Caco-2 (cell line): ENCODE data around the gene LIMD2. TPM values are rescaled to one million over a fixed set of nuclear protein-coding genes. Genes with fewer than 3 reads are reported as not detected.

Experiments
- BruUV-seq: library from RNA; stranded (reverse); fragments of 400-500 nt; replicated peaks from 2 replicates; lab custom pipeline; 2021; lab: Mats Ljungman, UMichigan
- CTCF ChIA-PET: fragments of 300-600 bp; sonication (Branson Sonifier 250); formaldehyde crosslinking; loops from one replicate; lab custom pipeline; 2022; ENCODE audit warnings: antibody characterized with exemption; lab: Charles Lee
- POLR2A ChIA-PET: fragments of 300-600 bp; sonication (Branson Sonifier 250); formaldehyde crosslinking; loops from one replicate; lab custom pipeline; 2022; ENCODE audit warnings: antibody characterized with exemption; lab: Charles Lee
- DNase-seq, 2 experiments: peaks; one replicate each; pipeline versions ENCODE4 v3.0.0 to v3.0.0-alpha.2; 2020 to 2022
- H3K27me3 ChIP-seq: replicated peaks from 2 replicates; pipeline ENCODE4 v1.6.0; 2011; ENCODE audit warnings: low read length; ENCODE audit not compliant: control insufficient read depth, insufficient read depth
- H3K36me3 ChIP-seq: 2 replicates; pipeline ENCODE4 v1.5.1; 2011; ENCODE audit warnings: low read length; ENCODE audit not compliant: control insufficient read depth, insufficient read depth
- H3K4me1 ChIP-seq: fragments of 250-450 bp; sonication (Bioruptor Pico); 2 replicates; pipeline ENCODE4 v1.5.1; 2020; ENCODE audit warnings: mild to moderate bottlenecking
- H3K4me3 ChIP-seq: 2 replicates; pipeline ENCODE4 v1.5.1; 2011; ENCODE audit warnings: low read depth, mild to moderate bottlenecking, control low read depth, low read length
- H3K9me3 ChIP-seq: fragments of 250-450 bp; sonication (Bioruptor Pico); 2 replicates; pipeline ENCODE4 v1.5.1; 2020; ENCODE audit warnings: mild to moderate bottlenecking, moderate library complexity
- H3K27ac Mint-ChIP-seq: one replicate; pipeline ENCODE4 v1.8.0; 2022; ENCODE audit warnings: mixed read lengths; ENCODE audit not compliant: unreplicated experiment
- H3K27me3 Mint-ChIP-seq: one replicate; pipeline ENCODE4 v1.8.0; 2022; ENCODE audit warnings: mixed read lengths; ENCODE audit not compliant: insufficient read depth, unreplicated experiment
- H3K36me3 Mint-ChIP-seq: one replicate; pipeline ENCODE4 v1.8.0; 2022; ENCODE audit warnings: mild to moderate bottlenecking, mixed read lengths; ENCODE audit not compliant: insufficient read depth, unreplicated experiment
- H3K4me1 Mint-ChIP-seq: one replicate; pipeline ENCODE4 v1.8.0; 2022; ENCODE audit warnings: low read depth, mixed read lengths; ENCODE audit not compliant: unreplicated experiment
- H3K4me3 Mint-ChIP-seq: one replicate; pipeline ENCODE4 v1.8.0; 2022; ENCODE audit warnings: mild to moderate bottlenecking, moderate library complexity, mixed read lengths; ENCODE audit not compliant: unreplicated experiment
- H3K9me3 Mint-ChIP-seq: one replicate; pipeline ENCODE4 v1.8.0; 2022; ENCODE audit warnings: mixed read lengths; ENCODE audit not compliant: unreplicated experiment
- intact Hi-C: fragments of 100-400 bp; cut with micrococcal nuclease; formaldehyde crosslinking; loops from one replicate; pipeline ENCODE4 v1.10.0; 2022; ENCODE audit not compliant: unreplicated experiment
- total RNA-seq: library from RNA; stranded (reverse); gene quantifications from 2 replicates; pipeline ENCODE4 v1.2.3, GENCODE V29; 2022
- TF ChIP-seq, protein P1 (sequence below), 2 experiments: fragments of 200-600 bp in 1 of 2; IDR thresholded peaks; 1 replicate in 1 of 2; 2 replicates in 1 of 2; pipeline versions ENCODE4 v1.5.1 to v1.8.0; 2011 to 2022; ENCODE audit warnings: antibody characterized with exemption in 1 of 2, control low read depth in 1 of 2, inconsistent platforms in 1 of 2, low read depth in 1 of 2, low read length in 1 of 2, mild to moderate bottlenecking in 1 of 2, moderate library complexity in 1 of 2; ENCODE audit not compliant: insufficient read depth in 1 of 2, severe bottlenecking in 1 of 2, unreplicated experiment in 1 of 2

Gene LIMD2
- total RNA-seq, 1 experiment from 2014 or later, result 4.1 TPM

DNA sequence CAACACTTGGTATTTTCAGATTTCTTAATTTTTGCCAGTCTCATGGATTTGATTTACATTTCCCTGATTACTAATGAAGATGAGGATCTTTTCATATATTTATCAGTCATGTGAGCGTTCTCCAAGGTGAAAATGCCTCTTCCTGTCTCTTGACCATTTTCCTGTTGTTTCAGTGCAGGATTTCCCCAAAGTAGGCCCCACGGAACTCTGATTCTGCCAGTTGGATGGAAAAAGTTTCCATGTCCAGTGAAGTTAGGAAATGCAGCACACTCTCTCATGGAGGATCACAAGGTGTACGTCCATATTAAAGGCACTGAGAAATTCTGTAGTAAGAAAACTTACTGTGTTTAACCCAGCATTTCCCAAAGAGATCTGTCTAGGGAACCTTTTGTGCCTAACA, 16.5 kb upstream of the LIMD2 start:
- CTCF ChIA-PET, result interaction anchor here (0.6 kb wide), 1 partner anchor 35 kb away, joined by 3 read pairs; no protein-coding TSS in a partner anchor
- no peaks in the 10 kb centered on the region for H3K27me3 Mint-ChIP-seq
- intact Hi-C loops, result loop anchor here (10.0 kb wide), 1 partner anchor 1728 kb away; no protein-coding TSS in a partner anchor

DNA sequence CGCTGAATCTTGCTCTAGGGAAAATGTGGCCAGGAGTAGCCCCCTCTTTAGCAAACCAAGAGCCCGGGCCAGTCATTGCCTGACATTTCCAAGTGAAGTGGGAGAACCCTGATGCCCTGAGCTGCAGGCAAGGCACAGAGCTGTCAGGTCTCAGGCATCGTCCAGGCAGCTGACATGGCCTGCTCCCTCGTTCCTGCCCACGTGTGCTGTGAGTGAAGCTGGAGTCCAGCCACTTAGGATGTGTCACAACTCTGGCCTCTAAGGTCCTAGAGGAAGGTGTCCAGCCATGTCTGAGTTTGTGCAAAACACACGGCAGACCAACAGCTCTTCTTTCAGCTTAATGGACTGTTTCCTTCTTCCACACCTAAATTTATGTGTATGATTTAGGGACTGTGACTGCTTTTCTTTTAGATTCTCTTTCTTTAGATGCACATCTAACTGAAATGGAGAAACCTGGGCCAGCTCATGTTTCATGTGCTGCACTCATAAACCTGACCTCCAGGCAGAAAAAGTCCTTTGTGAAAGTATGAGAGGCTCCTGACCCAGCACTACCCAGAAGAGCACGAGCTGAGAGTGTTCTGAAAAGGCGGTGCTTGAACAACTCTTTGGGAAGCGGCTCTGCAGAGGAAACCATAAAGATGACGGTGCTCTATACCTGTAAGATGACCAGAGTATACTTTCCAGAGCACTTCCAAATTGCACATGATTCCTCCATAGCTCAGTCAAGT, 14.8 kb upstream of the LIMD2 start:
- no TSS peak for BruUV-seq
- POLR2A ChIA-PET, result no interaction called here
- Histone ChIP-seq H3K4me1 (no peaks in the 10 kb centered on the region), H3K36me3 (peaks cover 3% of the 10 kb centered on the region; the same call in 1 of the 2 replicates), H3K27me3 (no peaks in the 10 kb centered on the region), H3K9me3 (no peaks in the 10 kb centered on the region), H3K4me3 (no peak overlapping the region)
- no peaks in the 10 kb centered on the region for H3K4me1 Mint-ChIP-seq
- no peak overlapping the region for H3K4me3 Mint-ChIP-seq
- no peaks in the 10 kb centered on the region for H3K9me3 Mint-ChIP-seq
- no peaks in the 10 kb centered on the region for H3K36me3 Mint-ChIP-seq
- TF ChIP-seq, protein P1, sequence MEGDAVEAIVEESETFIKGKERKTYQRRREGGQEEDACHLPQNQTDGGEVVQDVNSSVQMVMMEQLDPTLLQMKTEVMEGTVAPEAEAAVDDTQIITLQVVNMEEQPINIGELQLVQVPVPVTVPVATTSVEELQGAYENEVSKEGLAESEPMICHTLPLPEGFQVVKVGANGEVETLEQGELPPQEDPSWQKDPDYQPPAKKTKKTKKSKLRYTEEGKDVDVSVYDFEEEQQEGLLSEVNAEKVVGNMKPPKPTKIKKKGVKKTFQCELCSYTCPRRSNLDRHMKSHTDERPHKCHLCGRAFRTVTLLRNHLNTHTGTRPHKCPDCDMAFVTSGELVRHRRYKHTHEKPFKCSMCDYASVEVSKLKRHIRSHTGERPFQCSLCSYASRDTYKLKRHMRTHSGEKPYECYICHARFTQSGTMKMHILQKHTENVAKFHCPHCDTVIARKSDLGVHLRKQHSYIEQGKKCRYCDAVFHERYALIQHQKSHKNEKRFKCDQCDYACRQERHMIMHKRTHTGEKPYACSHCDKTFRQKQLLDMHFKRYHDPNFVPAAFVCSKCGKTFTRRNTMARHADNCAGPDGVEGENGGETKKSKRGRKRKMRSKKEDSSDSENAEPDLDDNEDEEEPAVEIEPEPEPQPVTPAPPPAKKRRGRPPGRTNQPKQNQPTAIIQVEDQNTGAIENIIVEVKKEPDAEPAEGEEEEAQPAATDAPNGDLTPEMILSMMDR (IDR thresholded peaks at IDR 0.05; ENCODE audit: insufficient read depth in 1 of 2, low read depth in 1 of 2, low read length in 1 of 2, severe bottlenecking in 1 of 2, unreplicated experiment in 1 of 2), result no peak
- DNase-seq, result no peak
- CTCF ChIA-PET, result interaction anchor here (0.6 kb wide), 1 partner anchor 145 kb away, joined by 3 read pairs; no protein-coding TSS in a partner anchor
- H3K27me3 Mint-ChIP-seq, result no peaks in the 10 kb centered on the region
- intact Hi-C loops, result loop anchor here (10.0 kb wide), 1 partner anchor 1730 kb away; no protein-coding TSS in a partner anchor
- no peak overlapping the region for H3K27ac Mint-ChIP-seq

More for the DNA sequence above, 16.5 kb upstream of the LIMD2 start:
- H3K36me3 ChIP-seq, result no peaks in the 10 kb centered on the region; the same call in 1 of the 2 replicates
- TF ChIP-seq, protein P1 (IDR thresholded peaks at IDR 0.05; ENCODE audit: insufficient read depth in 1 of 2, low read depth in 1 of 2, low read length in 1 of 2, severe bottlenecking in 1 of 2, unreplicated experiment in 1 of 2), result no peak
- Mint-ChIP-seq H3K4me3 (no peak overlapping the region), H3K9me3 (no peaks in the 10 kb centered on the region), H3K4me1 (no peaks in the 10 kb centered on the region), H3K27ac (no peak overlapping the region), H3K36me3 (no peaks in the 10 kb centered on the region)
- BruUV-seq, result no TSS peak
- no peaks in the 10 kb centered on the region for H3K4me1 ChIP-seq
- H3K4me3 ChIP-seq, result no peak overlapping the region
- no peaks in the 10 kb centered on the region for H3K27me3 ChIP-seq
- POLR2A ChIA-PET, result no interaction called here
- DNase-seq, result no peak
- H3K9me3 ChIP-seq, result no peaks in the 10 kb centered on the region

DNA sequence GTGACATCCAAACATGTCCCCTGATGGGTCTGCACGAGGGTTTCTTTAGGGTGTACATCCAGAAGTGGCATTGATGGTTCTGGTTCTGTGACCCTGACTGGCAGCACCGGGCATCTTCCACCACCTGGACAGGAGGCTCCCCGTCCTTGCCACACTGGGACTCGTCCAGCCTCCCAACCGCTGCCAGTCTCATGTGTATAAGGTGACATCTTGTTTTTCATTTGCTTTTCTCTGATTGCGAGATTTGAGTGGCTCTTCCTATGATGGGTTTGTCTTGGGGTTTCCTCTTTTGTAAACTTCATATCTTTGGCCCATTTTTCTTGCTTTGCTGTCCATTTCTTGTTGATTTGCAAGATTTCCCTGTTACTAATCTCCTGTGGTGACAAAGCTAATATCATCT, 9.2 kb upstream of the LIMD2 start:
- no TSS peak for BruUV-seq
- no peaks in the 10 kb centered on the region for H3K9me3 Mint-ChIP-seq
- Histone ChIP-seq H3K4me1 (no peaks in the 10 kb centered on the region), H3K27me3 (no peaks in the 10 kb centered on the region), H3K9me3 (no peaks in the 10 kb centered on the region), H3K4me3 (no peak overlapping the region), H3K36me3 (peaks cover 3% of the 10 kb centered on the region; the same call in 1 of the 2 replicates)
- ChIA-PET POLR2A (interaction anchor here (0.6 kb wide), 1 partner anchor 65 kb away, joined by 3 read pairs; the partner anchor contains the start of gene CCDC47), CTCF (interaction anchor here (0.7 kb wide), 2 partner anchors 222 to 243 kb away, joined by 4 read pairs; no protein-coding TSS in a partner anchor)
- peaks cover 8% of the 10 kb centered on the region for H3K36me3 Mint-ChIP-seq
- H3K27me3 Mint-ChIP-seq, result no peaks in the 10 kb centered on the region
- H3K4me1 Mint-ChIP-seq, result no peaks in the 10 kb centered on the region
- TF ChIP-seq, protein P1 (IDR thresholded peaks at IDR 0.05; ENCODE audit: insufficient read depth in 1 of 2, low read depth in 1 of 2, low read length in 1 of 2, severe bottlenecking in 1 of 2, unreplicated experiment in 1 of 2), result no peak
- no peak overlapping the region for H3K4me3 Mint-ChIP-seq
- DNase-seq, result no peak
- no peak overlapping the region for H3K27ac Mint-ChIP-seq
- intact Hi-C loops, result no loop called here
